Smooth muscle cell of trachea (primary cell): Measurements from ENCODE around the gene SLC25A30. TPM values are rescaled to one million over a fixed set of nuclear protein-coding genes. Genes with fewer than 3 reads are reported as not detected.

ENCODE experiments used
- total RNA-seq: library from RNA; depleted of rRNA; stranded (reverse); fragments of >200 nt; gene quantifications from 2 replicates; pipeline ENCODE4 v1.2.1, GENCODE V29; 2014

The SLC25A30 gene, protein sequence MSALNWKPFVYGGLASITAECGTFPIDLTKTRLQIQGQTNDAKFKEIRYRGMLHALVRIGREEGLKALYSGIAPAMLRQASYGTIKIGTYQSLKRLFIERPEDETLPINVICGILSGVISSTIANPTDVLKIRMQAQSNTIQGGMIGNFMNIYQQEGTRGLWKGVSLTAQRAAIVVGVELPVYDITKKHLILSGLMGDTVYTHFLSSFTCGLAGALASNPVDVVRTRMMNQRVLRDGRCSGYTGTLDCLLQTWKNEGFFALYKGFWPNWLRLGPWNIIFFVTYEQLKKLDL
- total RNA-seq = 10.1 and 16.4 TPM in 2 replicates

GRCh38 chr13:45417790-45418534, at the start of gene SLC25A30:
SLC25A30 (minus strand) TSS chr13:45418373; CDS start chr13:45411425, 6,948 bp downstream.

DNA sequence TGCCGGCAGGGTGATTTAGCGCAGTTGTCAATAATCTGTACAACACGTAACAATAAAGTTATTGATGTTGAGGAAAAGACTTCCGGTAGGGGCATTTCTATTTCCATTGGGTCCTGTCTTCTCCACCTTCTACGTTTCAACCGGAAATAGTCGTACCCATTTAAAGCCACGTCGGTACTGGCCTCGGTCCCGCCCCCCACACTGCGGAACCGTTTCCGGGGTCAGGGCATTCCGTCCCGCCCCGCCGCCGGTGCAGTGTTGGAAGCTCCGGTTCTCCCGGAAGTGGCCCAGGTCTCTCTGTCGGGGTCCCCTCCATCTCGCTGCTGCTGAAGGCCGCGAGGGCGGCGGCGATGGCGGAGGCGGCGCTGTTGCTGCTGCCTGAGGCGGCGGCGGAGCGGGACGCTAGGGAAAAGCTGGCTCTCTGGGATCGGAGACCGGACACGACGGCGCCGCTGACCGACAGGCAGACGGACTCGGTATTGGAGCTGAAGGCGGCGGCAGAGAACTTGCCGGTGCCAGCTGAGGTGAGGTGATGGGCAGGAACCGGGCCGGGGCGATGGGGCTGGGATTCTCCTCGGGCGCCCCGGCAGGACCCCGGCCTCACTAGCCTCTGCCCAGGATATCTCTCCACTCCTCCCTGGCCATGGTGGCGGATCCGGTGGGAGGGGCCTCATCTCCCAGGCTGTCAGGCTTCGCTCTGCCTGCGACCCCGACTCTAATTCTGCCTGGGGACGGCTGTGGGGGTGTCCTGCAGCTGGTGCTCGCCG, 46.7 kb upstream of the SLC25A30 start, which contains the start of gene COG3:
Gene COG3 (plus strand): TSS at position 253 of the 767 bp plus-strand sequence. CDS start 98 bp downstream, at position 351.

Other genes with a start within 250 kb of the SLC25A30 start
- 0.15 TPM in 1 of 2 replicates, not detected in the other for gene KCTD4, start 217.3 kb downstream of the SLC25A30 start, total RNA-seq
- gene TPT1, start 77.2 kb downstream of the SLC25A30 start, total RNA-seq = 1,821 and 2,291 TPM in 2 replicates
- 43.2 and 48.0 TPM in 2 replicates for gene COG3, start 46.6 kb upstream of the SLC25A30 start, total RNA-seq
- not detected in 2 replicates for gene ERICH6B, start 197.4 kb upstream of the SLC25A30 start, total RNA-seq